Measurements from ENCODE around the gene TAF1A.

GRCh38 chr1:222631611-222632208, 42.0 kb upstream of the TAF1A start:
- no peak for TF ChIP-seq YY1 (IDR thresholded peaks at IDR 0.05; ENCODE audit: insufficient read depth, insufficient read length)
- TF ChIP-seq ZNF274 (IDR thresholded peaks at IDR 0.05; ENCODE audit: low read depth, low read length), result no peak
